Measurements from ENCODE around the gene CYP4F3.
"Not testable (repeated sequence)": the region's sequence is repeated elsewhere in the genome, so short reads cannot be mapped to it uniquely, and the experiment has no call there.

CYP4F3 gene

GRCh38 chr19:15631817-15632216 is 8.9 kb upstream of the CYP4F3 start:
- no peak for DNase-seq

- no peak for DNase-seq
Measured at GRCh38 chr19:15633082-15633835, 7.4 kb upstream of the CYP4F3 start.

- no peak for DNase-seq
Measured at GRCh38 chr19:15634105-15634504, 6.6 kb upstream of the CYP4F3 start.

GRCh38 chr19:15635016-15635805 is 5.5 kb upstream of the CYP4F3 start:
- DNase-seq, result no peak

GRCh38 chr19:15636026-15636425 is 4.7 kb upstream of the CYP4F3 start:
- no peak for DNase-seq

GRCh38 chr19:15639596-15639995 is 1.1 kb upstream of the CYP4F3 start:
- no peak for DNase-seq

GRCh38 chr19:15640904-15641597 is 354 bp downstream of the CYP4F3 start:
- no peak for DNase-seq

- DNase-seq, result no peak
Measured at GRCh38 chr19:15641901-15642491, 1.3 kb downstream of the CYP4F3 start.

- no peak for DNase-seq
Measured at GRCh38 chr19:15642807-15643206, 2.1 kb downstream of the CYP4F3 start.

- no peak for DNase-seq
Measured at GRCh38 chr19:15643387-15643786, 2.7 kb downstream of the CYP4F3 start.

- no peak for DNase-seq
Measured at GRCh38 chr19:15644066-15644741, 3.5 kb downstream of the CYP4F3 start.

GRCh38 chr19:15644816-15645215 is 4.1 kb downstream of the CYP4F3 start:
- no peak for DNase-seq

- no peak for DNase-seq
Measured at GRCh38 chr19:15649526-15649925, 8.8 kb downstream of the CYP4F3 start.

GRCh38 chr19:15650123-15650522 is 9.4 kb downstream of the CYP4F3 start:
- DNase-seq, result not testable (repeated sequence)

- no peak for DNase-seq
Measured at GRCh38 chr19:15651791-15652190, 11.1 kb downstream of the CYP4F3 start.

GRCh38 chr19:15652559-15653278 is 12.0 kb downstream of the CYP4F3 start:
- no peak for DNase-seq

GRCh38 chr19:15656467-15656866 is 15.8 kb downstream of the CYP4F3 start:
- DNase-seq, result no peak

GRCh38 chr19:15663247-15663646 is 22.6 kb downstream of the CYP4F3 start:
- DNase-seq, result no peak

GRCh38 chr19:15666186-15666585 is 25.5 kb downstream of the CYP4F3 start:
- no peak for DNase-seq

- DNase-seq, result no peak
Measured at GRCh38 chr19:15666883-15667282, 26.2 kb downstream of the CYP4F3 start.

GRCh38 chr19:15669440-15669839 is 28.7 kb downstream of the CYP4F3 start:
- no peak for DNase-seq

GRCh38 chr19:15669891-15670290 is 29.2 kb downstream of the CYP4F3 start:
- DNase-seq, result no peak

Measured in NCI-H1092 (cell line).